Measurements from ENCODE around the gene C20orf173. TPM values are rescaled to one million over a fixed set of nuclear protein-coding genes. Genes with fewer than 3 reads are reported as not detected.

C20orf173 gene
- total and polyA plus RNA-seq, 2 experiments from 2014 or later = not detected

- Histone ChIP-seq H3K4me2 (ENCODE audit: unreplicated experiment) (no peak overlapping the region), H3K9ac (no peak overlapping the region), H3K9me3 (ENCODE audit: low read depth) (no peaks in the 10 kb centered on the region), H3K4me3 (no peak overlapping the region), H3K27me3 (replicated peaks; ENCODE audit: insufficient read depth) (no peaks in the 10 kb centered on the region), H3K9me2 (ENCODE audit: insufficient read depth) (no peaks in the 10 kb centered on the region), H3K36me3 (ENCODE audit: low read depth) (peaks cover 30% of the 10 kb centered on the region), H3K79me2 (ENCODE audit: insufficient read depth) (no peaks in the 10 kb centered on the region), H2AFZ (no peak overlapping the region), H3K4me1 (ENCODE audit: insufficient read depth) (no peaks in the 10 kb centered on the region), H3F3A (ENCODE audit: insufficient read depth) (no peaks in the 10 kb centered on the region), H4K20me1 (ENCODE audit: insufficient read depth) (no peaks in the 10 kb centered on the region), H3K27ac (no peak overlapping the region)
- no peak for TF ChIP-seq EZH2phosphoT487 (IDR thresholded peaks at IDR 0.05; ENCODE audit: insufficient read depth, low read depth)
- no peak for TF ChIP-seq EZH2 (IDR thresholded peaks at IDR 0.05; ENCODE audit: insufficient read depth, poor library complexity, severe bottlenecking)
- 93 to 94% methylated on average over 16 of the region's 16 CpGs for WGBS, 2 experiments (ENCODE audit: low coverage in 1 of 2, low lambda C conversion rate in 2 of 2, missing lambda C conversion rate in 2 of 2)
- in situ Hi-C loops (cut with MboI) = no loop called here
- no peak for DNase-seq
Observed at GRCh38 chr20:35478804-35479472, 50.5 kb downstream of the C20orf173 start.

Other genes with a start within 250 kb of the C20orf173 start
- 166 and 183 TPM in 2 replicates for gene EIF6, start 244.9 kb downstream of the C20orf173 start, total RNA-seq (2014; rRNA removed; shearing (Covaris generic))
- gene EIF6, start 244.9 kb downstream of the C20orf173 start, polyA plus RNA-seq (2016; fragmentation: Nextera tagmentation; extraction: Ambion mirVana) = 245 and 247 TPM in 2 replicates
- not detected in 2 replicates for gene FAM83C, start 237.2 kb downstream of the C20orf173 start, total RNA-seq (2014; rRNA removed; shearing (Covaris generic))
- gene FAM83C, start 237.2 kb downstream of the C20orf173 start, polyA plus RNA-seq (2016; fragmentation: Nextera tagmentation; extraction: Ambion mirVana) = not detected in 2 replicates
- 22.3 and 34.9 TPM in 2 replicates for gene UQCC1, start 117.7 kb downstream of the C20orf173 start, total RNA-seq (2014; rRNA removed; shearing (Covaris generic))
- gene UQCC1, start 117.7 kb downstream of the C20orf173 start, polyA plus RNA-seq (2016; fragmentation: Nextera tagmentation; extraction: Ambion mirVana) = 23.0 and 23.6 TPM in 2 replicates
- gene GDF5, start 91.4 kb downstream of the C20orf173 start, total RNA-seq (2014; rRNA removed; shearing (Covaris generic)) = 2.5 and 3.9 TPM in 2 replicates
- gene GDF5, start 91.4 kb downstream of the C20orf173 start, polyA plus RNA-seq (2016; fragmentation: Nextera tagmentation; extraction: Ambion mirVana) = 1.2 and 1.3 TPM in 2 replicates
- gene CEP250, start 74.1 kb downstream of the C20orf173 start, total RNA-seq (2014; rRNA removed; shearing (Covaris generic)) = 15.5 and 18.2 TPM in 2 replicates
- gene CEP250, start 74.1 kb downstream of the C20orf173 start, polyA plus RNA-seq (2016; fragmentation: Nextera tagmentation; extraction: Ambion mirVana) = 21.7 and 21.8 TPM in 2 replicates
- 345 and 477 TPM in 2 replicates for gene ERGIC3, start 12.4 kb upstream of the C20orf173 start, total RNA-seq (2014; rRNA removed; shearing (Covaris generic))
- 261 and 262 TPM in 2 replicates for gene ERGIC3, start 12.4 kb upstream of the C20orf173 start, polyA plus RNA-seq (2016; fragmentation: Nextera tagmentation; extraction: Ambion mirVana)
- 3.3 and 14.2 TPM in 2 replicates for gene SPAG4, start 86.2 kb upstream of the C20orf173 start, total RNA-seq (2014; rRNA removed; shearing (Covaris generic))
- 17.3 and 20.9 TPM in 2 replicates for gene SPAG4, start 86.2 kb upstream of the C20orf173 start, polyA plus RNA-seq (2016; fragmentation: Nextera tagmentation; extraction: Ambion mirVana)
- 172 and 205 TPM in 2 replicates for gene CPNE1, start 135.2 kb upstream of the C20orf173 start, total RNA-seq (2014; rRNA removed; shearing (Covaris generic))
- gene CPNE1, start 135.2 kb upstream of the C20orf173 start, polyA plus RNA-seq (2016; fragmentation: Nextera tagmentation; extraction: Ambion mirVana) = 166 and 178 TPM in 2 replicates
- gene RBM12, start 135.2 kb upstream of the C20orf173 start, total RNA-seq (2014; rRNA removed; shearing (Covaris generic)) = 31.7 and 36.0 TPM in 2 replicates
- 18.1 and 18.5 TPM in 2 replicates for gene RBM12, start 135.2 kb upstream of the C20orf173 start, polyA plus RNA-seq (2016; fragmentation: Nextera tagmentation; extraction: Ambion mirVana)
- 35.8 and 56.9 TPM in 2 replicates for gene NFS1, start 169.7 kb upstream of the C20orf173 start, total RNA-seq (2014; rRNA removed; shearing (Covaris generic))
- gene NFS1, start 169.7 kb upstream of the C20orf173 start, polyA plus RNA-seq (2016; fragmentation: Nextera tagmentation; extraction: Ambion mirVana) = 31.5 and 33.3 TPM in 2 replicates
- 148 and 311 TPM in 2 replicates for gene ROMO1, start 169.8 kb upstream of the C20orf173 start, total RNA-seq (2014; rRNA removed; shearing (Covaris generic))
- 525 and 543 TPM in 2 replicates for gene ROMO1, start 169.8 kb upstream of the C20orf173 start, polyA plus RNA-seq (2016; fragmentation: Nextera tagmentation; extraction: Ambion mirVana)
- gene RBM39, start 212.6 kb upstream of the C20orf173 start, total RNA-seq (2014; rRNA removed; shearing (Covaris generic)) = 247 and 390 TPM in 2 replicates
- 227 and 270 TPM in 2 replicates for gene RBM39, start 212.6 kb upstream of the C20orf173 start, polyA plus RNA-seq (2016; fragmentation: Nextera tagmentation; extraction: Ambion mirVana)
- 23.3 and 25.0 TPM in 2 replicates for gene PHF20, start 242.4 kb upstream of the C20orf173 start, total RNA-seq (2014; rRNA removed; shearing (Covaris generic))
- gene PHF20, start 242.4 kb upstream of the C20orf173 start, polyA plus RNA-seq (2016; fragmentation: Nextera tagmentation; extraction: Ambion mirVana) = 35.4 and 37.4 TPM in 2 replicates